Stimulated activated CD8-positive, alpha-beta memory T cell treated with anti-CD3 and anti-CD28 coated beads, Interleukin-7, amount 100 ng/mL, for 1 hour (primary cell): ENCODE data around the gene AP5Z1.
A peak's percentile ranks its signal among the peaks of the same experiment; 100 is the strongest.

ENCODE experiments used
- DNase-seq, 2 donors: peaks; one replicate each; pipeline ENCODE4 v3.0.0-alpha.2; 2020; ENCODE audit warnings: low read depth in 2 of 2

AP5Z1 gene

GRCh38 chr7:4820405-4820966 lies 45.1 kb downstream of the AP5Z1 start:
- no peak for DNase-seq

- DNase-seq, result no peak
Observed at GRCh38 chr7:4820967-4821471, 45.6 kb downstream of the AP5Z1 start.

DNA sequence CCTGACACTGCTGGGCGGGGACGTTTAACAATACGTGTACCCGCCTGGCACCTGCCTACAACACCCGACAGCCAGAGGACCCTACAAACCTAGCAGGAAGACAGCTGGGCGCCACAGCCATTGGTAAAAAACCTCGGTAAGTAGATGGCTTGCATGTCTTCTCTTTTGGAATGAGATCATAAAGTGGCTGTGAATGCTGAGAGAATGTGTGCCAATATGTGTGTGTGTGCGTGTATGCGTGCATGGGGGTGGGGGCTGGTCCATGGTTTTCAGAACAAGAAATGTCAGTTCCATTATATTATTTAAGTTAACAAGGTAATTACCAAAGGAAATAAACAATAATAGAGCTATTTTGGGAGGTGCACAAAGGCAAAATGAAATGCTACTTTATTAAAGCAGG lies 47.3 kb downstream of the AP5Z1 start:
- no peak for DNase-seq

- no peak for DNase-seq
Observed at GRCh38 chr7:4823441-4824119, 48.2 kb downstream of the AP5Z1 start.

DNA sequence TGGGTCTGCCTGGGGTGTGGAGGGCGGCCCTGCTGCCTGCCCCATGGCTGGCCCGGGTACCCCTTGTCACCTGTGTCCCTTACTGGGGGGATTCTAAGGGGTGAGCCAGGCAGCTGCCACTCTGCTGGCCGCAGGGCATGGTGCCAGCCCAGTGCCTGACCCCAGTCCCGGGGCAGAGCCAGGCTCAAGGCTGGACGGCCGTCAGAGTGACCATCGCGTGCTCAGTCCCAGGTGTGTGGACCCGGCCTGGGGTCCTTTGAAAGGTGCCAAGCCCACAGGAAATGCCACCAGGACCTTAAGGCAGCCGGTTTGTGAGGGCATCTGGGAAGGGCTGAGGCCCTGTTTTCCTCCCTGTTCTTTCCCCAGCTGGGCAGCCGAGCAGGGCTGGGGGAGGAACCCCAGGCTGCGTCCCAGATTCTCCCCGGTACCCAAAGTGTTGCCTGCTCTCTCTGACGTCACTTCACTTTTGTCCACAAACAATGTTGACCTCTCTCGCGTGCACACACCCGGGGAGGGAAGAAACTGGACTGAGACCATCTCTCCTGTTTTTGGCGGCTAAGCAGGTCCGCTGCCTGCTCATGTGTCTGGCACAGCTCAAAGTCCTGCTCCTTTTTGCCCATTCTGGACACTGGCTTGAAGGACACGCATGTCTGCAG lies 48.8 kb downstream of the AP5Z1 start:
- DNase-seq, result no peak

DNA sequence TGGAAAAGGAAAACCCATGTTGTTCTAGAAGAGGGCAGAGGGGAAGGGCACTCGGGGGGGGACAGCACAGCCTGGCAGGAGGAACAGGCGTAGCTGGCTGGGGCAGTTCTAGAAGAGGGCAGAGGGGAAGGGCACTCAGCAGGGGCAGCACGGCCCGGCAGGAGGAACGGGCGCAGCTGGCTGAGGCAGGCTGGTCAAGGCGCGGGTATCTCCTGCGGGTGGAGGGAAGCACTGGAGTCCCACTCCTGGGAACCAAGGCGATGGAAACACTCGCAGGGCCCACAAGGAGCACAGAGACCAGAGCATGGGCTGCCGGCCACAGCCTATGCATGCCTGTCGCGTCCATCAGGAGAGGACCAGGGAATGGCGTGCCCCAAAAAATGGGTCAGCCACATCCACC lies 49.7 kb downstream of the AP5Z1 start:
- DNase-seq, result no peak

GRCh38 chr7:4828720-4829383 lies 53.4 kb downstream of the AP5Z1 start:
- DNase-seq, result no peak

- DNase-seq, result peak in 1 of 2 donors; percentile 7
Observed at GRCh38 chr7:4830176-4830575, 54.8 kb downstream of the AP5Z1 start.

DNA sequence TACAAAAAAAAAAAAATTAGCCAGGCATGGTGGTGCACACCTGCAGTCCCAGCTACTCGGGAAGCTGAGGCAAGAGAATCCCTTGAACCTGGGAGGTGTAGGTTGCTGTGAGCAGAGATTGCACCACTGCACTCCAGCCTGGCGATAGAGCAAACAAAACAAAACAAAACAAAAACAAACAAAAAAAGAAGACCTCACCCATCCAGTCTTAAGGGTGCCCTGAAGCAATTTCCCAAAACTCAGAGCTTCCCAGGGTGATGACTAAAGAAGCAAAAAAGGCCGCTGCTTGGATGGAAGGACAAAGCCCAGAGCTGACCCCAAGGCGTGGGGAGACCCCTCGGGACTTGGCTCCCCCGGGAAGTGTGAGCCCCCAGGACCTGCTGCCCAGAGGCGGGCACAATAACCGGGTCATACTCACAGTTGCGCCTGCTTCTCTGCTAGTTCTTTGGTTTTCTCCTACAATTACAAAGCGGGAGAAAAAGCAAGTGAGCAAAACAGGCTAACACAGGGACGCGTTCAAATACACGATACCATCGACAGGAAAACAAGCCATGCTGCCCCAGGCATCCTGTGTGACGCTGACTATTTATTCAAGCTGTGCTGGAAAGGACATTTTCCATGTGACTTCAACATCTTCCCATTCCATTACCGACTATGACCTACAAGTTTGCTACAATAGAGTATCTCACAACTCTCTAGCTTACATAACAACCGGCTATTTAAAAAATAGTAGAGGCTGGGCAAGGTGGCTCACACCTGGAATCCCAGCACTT lies 56.5 kb downstream of the AP5Z1 start:
- DNase-seq, result no peak

DNA sequence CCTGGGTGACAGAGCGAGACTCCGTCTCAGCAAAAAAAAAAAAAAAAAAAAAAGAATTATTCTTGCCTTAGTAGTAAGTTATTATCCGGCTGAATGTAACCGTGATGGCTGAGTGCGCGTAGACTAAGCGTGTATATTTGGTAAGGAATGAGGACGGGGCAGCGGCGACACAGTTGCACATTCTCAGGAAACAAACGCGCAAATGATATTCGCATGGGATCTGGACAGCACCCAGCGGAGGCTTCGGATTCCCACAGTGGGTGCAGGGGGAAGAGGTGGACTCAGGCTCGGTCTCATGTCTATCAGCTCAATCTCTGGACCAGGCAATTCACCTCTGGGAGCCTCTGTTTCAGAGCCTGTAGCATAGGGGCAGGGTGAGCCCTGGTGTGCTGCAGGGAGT lies 57.3 kb downstream of the AP5Z1 start:
- DNase-seq, result no peak

GRCh38 chr7:4833176-4833575 lies 57.8 kb downstream of the AP5Z1 start:
- DNase-seq, result no peak

GRCh38 chr7:4833691-4834600 lies 58.5 kb downstream of the AP5Z1 start:
- DNase-seq, result no peak

GRCh38 chr7:4834601-4835397 lies 59.4 kb downstream of the AP5Z1 start:
- no peak for DNase-seq

DNA sequence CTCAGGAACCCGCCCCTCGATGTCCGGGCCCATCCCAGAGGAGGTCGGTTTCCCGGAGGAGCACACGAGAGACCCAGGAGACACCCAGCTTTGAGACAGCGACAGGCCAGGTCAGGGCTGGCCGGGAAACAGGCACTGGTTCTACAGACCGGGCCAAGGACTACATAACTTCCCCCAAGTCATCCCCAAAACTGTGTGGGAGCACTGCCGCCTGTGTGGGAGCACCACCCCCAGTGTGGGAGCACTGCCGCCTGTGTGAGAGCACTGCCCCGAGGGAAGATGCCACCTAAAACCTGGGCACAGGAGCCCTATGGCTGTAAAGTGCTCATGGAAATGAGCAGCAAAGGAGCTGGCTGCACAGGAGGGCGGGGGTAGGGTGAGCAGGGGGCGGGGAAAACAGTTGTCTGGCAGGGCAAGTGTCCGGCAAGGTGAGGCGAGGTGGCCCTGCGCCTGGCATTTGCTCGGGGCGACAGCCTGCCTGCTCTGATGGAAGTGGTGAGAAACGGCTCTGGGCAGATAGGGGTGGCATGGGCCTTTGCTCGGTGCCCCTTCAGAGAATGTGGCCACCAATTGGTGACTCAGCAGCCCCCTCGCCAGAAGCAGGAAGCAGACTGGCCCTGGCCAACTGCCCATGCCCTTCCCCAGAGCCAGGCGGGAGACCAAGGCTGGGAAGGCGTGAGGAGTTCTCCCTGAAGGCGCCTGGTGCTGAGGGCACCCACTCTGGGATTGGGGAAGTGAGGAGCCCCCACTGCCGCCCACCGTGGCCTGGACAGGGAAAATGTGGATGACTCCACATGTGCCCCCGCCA lies 60.2 kb downstream of the AP5Z1 start:
- no peak for DNase-seq

DNA sequence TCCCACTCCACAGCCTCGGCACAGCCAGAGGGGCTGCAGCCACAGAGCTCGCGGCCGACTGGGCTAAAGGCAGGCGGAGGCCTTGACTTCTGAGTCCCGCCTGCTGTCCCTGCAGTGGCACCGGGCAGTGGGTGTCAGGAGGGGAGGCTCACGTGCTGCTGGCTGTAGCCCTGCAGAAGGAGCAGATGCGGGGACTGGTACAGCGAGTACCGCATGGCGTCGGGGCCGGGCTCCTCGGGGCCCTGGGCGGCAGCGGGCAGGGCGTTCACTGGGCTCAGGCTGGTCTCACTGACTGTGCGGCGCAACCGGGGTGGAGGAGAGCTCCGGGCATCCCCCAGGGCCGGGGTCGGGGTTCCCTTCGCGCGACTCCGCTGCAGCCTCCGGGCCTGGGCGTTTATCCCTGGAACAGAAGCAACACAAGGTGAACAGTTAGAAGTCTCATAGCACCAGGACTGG lies 60.8 kb downstream of the AP5Z1 start:
- DNase-seq, result no peak

DNA sequence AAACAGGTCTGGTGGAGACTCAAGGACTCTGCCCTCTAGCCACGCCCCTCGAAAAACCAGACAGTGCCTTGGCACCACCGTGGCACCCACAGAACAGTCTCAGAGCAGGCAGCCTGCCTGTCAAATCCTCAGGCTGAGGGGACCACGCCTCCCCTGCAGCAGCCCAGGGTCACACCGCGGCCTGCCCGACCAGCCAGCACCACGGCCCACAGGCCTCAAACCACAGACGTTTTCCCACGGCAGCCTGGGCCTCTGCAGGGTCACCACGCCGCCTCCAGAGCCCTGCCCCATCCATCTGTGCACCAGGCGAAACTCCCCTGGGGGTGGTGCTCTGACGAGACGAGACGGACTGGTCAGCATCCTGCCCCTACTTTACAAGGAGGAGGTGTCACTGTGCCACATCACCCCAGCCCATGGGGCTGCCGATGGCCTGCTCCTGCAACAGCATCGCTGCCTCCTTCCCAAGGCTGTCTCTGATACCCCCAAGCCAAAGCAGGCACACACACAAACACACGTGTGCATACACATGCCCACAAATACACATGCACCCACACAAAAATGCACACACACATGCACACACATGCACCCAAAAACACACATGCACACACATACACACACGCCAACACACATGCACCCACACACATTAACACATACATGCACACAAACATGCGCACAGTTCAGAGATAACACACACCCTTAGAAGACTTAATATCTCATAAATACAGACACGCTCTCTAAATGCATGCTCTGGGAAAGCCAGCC lies 61.8 kb downstream of the AP5Z1 start:
- no peak for DNase-seq

GRCh38 chr7:4837803-4838625 lies 62.6 kb downstream of the AP5Z1 start:
- no peak for DNase-seq
